HT1080 (cell line): ENCODE data around the gene PSMC4. TPM values are rescaled to one million over a fixed set of nuclear protein-coding genes. Genes with fewer than 3 reads are reported as not detected.
A peak's percentile ranks its signal among the peaks of the same experiment; 100 is the strongest.

Source experiments
- DNase-seq: peaks from one replicate; pipeline ENCODE4 v3.0.0-alpha.2; 2015; ENCODE audit warnings: low read depth
- total RNA-seq: library from RNA; depleted of rRNA; stranded (reverse); fragments of >200 nt; shearing (Covaris generic); gene quantifications from 2 replicates; pipeline ENCODE4 v1.2.3, GENCODE V29; 2014; rRNA removed

Gene PSMC4
- total RNA-seq, 1 experiment from 2014 or later: 370 TPM

DNA sequence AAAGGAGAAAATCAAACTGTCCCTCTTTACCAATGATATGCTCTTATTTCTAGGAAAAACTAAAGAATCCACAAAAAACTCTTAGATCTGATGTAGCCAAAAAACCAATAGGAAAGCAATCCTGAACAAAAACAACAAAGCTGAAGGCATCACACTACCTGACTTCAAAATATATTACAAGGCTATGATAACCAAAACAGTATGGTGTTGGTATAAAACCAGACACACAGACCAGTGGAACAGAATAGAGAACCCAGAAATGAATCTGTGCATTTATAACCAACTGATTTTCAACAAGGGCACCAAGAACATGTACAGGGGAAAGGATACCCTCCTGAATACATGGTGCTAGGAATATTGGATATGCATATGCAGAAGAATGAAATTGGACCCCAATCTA lies 16.2 kb downstream of the PSMC4 start:
- no peak for DNase-seq

DNA sequence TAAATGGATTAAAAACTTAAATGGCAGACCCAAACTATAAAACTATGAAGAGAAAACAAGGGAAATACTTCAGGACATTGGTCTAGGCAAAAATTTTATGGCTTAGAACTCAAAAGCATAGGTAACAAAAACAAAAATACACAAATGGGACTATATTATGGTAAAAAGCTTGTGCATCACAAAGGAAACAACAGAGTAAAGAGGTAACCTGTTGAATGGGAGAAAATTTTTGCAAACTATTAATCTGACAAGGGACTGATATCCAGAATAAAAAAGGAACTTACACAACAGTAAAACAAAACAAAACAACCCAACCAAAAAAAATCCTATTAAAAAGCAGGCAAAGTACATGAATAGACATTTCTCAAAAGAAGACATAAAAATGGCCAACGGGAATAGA lies 16.6 kb downstream of the PSMC4 start:
- DNase-seq: no peak

DNA sequence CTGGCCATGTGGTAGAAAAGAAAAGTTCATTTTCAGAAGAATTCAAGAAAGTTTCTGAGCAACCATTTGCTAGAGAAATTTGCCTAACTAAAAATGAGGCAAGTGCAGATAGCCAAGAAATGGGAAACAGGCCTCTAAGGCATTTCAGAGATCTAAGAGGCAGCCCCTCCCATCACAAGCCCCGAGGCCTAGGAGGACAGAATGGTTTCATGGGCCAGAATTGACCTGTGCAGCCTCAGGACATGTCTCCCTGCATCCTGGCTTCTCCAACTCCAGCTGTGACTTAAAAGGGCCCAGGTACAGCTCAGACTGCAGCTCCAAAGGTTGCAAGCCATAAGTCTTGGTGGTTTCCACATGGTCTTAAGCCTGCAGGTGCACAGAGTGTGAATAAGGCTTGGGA lies 22.6 kb downstream of the PSMC4 start:
- no peak for DNase-seq

DNA sequence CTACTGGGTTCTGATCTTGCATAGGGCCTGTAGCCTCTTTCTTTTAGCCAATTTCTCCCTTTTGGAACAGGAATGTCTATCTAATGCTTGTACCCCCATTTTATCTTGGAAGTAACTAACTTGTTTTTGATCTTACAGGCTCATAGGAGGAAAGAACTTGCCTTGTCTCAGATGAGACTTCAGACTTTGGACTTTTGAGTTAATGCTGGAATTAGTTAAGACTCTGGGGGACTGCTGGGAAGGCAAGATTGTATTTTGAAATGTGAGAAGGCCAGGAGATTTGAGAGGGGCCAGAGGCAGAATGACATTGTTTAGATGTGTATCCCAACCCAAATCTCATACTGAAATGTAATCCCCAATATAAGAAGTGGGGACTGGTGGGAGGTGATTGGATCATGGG lies 23.4 kb downstream of the PSMC4 start:
- DNase-seq: no peak

DNA sequence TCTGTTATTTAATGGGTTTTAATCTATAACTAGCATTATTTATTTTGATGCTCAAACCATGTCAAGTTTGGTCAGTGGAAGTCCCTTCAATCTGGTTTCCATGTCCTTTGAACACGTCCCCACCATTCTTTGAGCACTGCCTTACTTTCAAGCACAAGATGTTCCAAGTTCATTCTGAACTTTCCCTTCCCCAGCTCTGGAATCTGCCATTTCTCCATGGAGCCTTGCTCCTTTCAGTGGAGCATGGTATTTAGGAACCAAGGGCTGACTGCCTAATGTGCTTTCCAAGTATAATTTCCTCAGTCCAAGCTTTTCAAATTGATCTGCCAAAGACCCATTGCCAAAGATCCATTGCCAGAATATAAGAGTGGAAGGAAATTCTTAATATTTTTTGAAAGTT lies 24.8 kb downstream of the PSMC4 start:
- DNase-seq: no peak

DNA sequence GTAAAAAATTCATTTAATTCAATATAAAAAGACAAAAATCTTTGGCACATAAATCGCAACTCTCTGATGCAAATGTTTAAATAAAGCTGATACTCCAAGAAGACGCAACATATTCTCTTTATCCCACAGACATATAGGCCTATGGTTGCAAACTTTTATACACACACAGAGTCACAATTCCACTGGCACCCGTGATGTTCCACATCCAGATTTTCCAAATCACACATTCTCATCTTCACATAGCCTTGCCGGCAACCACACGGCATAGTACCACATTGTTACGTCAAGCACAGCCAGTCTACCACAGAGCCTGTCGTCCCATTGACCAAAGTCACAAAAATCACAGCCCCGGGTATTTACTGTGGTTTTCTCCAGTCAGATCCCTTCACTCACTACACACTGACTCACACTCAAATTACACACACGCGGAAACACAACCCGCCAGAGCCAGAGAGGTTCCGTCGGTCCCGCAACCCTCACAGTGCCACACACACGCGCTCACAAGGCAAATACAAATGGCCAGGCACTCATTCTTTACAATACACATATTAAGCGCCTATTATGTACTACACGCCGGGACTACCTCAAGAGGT lies 25.3 kb downstream of the PSMC4 start:
- no peak for DNase-seq

DNA sequence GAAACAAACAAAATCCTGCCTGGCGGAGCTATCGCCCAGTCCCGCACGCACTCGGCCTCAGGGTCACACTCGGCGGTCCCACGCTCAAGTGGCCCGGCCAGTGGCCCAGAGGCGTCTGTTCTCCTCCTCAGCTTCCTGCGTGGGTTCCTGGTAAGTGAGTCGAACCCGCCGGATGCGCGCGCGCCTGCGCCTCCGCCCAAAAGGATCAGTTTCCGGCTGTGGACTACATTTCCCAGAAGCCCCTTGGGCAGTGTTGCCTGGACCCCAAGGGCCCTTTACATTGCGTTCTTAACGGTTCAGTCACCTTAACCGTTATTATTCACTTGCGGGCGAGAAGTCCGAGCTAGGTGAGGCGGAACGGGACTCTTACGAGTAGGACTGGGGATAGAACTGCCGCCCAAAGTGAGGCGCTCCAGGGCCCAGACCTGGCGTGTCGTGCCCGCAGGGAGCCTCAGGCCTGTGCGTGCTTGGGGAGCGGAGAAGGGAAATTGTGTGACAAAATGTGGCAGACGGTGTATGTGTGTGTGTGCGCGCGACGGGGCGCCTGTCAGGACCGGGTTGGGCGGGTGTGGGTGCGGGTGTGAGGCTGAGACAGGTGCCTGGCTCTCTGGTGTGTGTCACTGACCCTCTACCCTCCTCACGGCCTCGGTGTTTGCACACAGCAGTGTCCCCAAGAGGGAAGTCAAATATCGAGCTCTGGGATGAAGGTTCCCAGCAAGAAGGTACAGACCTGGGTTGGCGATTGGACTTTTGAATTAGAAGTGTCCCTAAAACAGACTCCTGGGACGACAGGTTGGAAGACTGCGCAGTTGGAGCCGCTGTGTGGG lies 26.1 kb downstream of the PSMC4 start, which contains the start of gene ZNF546:
TSS of gene ZNF546 (plus strand) at position 250 of the 827 bp plus-strand sequence. CDS start 1,267 bp downstream, outside the sequence.
- DNase-seq: peak; percentile 91

DNA sequence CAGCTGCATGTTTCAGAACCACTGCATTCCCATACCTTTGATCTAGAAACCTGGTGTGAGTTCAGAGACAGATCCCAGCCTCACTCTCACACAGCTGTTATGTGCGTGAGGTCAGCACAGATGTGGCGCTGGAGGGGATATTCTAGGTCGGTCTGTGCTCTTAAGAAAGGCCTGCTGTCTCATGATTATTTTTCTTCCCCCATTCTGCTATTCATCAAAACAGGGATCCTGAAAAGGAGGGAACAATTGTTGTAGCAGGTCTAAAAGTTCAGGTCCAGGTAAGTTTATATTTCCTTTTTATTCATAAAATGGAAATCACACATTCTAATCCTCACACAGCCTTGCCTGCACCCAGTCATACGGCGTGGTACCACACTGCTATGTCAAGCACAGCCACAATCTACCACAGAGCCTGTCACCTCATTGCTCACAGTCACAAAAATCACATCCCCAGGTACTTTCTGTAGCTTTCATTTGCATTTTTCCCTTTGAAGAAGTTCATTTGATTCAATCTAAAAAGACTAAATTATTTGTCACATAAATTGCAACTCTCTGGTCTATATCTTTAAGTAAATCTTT lies 26.8 kb downstream of the PSMC4 start:
- no peak for DNase-seq

DNA sequence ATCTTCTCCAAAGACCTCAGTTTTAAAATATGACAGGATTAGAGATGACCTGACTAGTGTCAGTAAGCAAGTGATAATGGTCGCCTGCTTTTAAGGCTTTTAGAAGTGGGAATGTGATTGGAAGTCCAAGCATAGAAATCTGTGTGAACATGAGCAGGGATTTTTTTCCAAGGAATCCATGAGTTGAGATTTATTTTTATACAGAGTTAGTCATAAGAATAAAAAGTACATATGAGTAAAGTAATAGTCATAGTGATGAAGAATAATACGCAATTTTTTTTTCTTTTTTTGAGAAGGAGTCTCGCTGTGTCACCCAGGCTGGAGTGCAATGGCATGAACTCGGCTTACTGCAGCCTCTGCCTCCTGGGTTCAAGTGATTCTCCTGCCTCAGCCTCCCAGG lies 27.5 kb downstream of the PSMC4 start:
- DNase-seq: peak; percentile 34

DNA sequence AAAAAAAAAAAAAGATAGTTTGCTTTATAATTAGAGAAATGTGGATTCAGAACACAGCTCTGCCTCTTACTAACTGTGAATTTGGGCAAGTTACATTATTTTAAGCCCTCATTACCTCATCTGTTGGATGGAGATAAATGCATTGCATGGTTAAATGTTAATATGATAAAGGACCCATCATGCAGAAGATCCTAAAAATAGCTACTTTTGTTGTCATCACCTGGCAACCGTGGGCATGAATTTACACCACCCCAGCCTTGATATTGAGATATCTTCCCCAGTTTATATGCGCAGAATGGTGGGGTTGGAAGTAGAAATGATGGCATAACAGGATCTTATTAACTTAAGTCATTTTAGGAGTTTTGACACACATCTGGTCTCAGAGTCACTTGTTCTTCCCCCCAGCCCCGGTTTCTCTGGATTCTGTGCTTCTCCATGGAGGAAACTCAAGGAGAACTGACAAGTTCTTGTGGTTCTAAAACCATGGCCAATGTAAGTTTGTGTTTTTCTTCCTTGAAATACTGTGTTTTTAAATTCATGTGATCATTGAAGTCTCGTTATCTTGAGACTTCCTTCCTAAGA lies 34.8 kb downstream of the PSMC4 start:
- no peak for DNase-seq

DNA sequence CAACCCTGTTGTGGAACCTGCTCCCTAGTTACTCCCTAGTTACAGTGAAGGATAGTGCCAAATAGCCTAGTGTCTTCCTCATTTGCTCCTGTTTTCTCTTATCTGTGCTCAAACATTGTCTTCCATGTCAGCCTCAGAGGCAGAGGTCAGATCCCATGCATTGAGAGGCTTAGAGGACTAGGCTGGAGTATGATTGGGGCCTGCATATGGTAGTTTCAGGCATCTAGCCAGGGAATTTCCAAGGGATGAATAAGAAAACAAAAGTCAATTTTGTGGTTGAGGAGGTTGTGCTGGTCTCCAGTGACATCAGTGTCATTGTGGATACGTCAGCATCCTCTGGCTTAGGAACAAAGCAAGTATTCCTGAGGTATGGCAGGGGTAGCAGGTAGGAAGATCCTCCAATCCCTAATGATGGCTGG lies 35.3 kb downstream of the PSMC4 start:
- peak; percentile 78 for DNase-seq

DNA sequence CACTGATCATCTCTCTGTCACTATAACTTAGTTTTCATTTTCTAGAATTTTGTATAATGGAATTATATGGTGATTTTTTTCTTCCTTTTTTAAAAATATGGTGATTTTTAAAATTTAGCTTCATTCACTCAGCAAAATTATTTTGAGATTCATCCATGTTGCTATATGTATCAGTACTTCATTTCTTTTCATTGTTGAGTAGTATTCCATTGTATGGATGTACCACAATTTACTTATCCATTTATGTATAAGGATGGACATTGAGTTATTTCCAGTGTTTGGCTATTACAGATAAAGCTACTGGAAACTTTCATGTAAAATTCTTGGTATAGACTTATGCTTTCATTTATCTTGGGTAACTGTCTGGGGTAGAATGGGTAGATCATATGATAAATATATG lies 38.7 kb downstream of the PSMC4 start:
- no peak for DNase-seq

DNA sequence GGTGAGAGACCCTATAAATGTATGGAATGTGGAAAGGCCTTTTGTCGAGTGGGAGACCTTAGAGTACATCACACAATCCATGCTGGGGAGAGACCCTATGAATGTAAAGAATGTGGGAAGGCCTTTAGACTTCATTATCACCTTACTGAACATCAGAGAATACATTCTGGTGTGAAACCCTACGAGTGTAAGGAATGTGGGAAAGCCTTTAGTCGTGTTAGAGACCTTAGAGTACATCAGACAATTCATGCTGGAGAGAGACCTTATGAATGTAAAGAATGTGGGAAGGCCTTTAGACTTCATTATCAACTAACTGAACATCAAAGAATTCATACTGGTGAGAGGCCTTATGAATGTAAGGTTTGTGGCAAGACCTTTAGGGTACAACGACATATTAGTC lies 43.0 kb downstream of the PSMC4 start:
- no peak for DNase-seq

DNA sequence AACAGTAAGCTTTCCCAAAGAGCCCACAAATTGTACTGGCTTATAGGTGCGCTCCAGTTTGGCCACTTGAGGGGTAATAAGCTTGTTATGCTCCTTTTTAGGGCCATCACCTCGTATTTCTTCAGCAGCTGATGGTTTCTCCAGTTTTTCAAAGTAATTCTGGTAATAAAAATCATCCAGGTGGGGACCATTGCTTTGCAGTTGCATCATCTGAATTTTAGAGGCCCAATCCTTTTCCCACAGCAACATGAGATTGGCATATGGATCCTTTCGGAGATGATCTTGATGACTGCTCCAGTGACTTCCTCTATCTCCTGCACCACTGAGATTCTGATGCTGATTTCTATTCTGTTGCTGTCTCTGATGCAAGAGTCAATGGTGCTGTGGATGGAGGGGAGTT lies 53.0 kb downstream of the PSMC4 start:
- no peak for DNase-seq

DNA sequence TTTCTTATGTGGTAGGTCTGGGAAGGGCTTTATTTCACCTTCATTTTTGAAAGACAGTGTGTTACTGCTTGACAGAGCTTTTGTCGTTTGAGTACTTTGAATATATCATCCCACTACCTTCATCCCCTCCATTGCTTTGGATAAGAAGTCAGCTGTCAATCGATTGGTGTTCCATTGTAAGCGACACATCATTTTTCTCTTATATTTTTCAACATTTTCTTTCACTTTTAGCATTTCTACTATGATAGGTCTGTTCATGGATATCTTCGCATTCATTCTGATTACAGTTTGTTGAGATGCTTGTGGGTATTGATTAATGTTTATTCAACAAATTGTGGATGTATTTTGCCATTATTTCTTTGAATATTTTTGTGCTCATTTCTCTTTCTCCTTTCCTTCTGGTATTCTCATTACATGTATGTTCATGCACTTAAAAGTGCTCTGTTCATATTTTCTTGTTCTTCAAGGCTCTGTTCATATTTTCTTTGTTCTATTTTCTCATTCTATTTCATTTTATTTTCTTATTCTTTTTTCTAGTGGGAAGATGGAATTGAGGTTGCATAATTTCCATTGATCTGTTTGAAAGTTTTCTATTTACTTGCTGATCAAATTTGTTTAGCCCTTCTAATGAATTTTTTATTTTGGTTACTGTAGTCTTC lies 55.1 kb downstream of the PSMC4 start:
- no peak for DNase-seq

DNA sequence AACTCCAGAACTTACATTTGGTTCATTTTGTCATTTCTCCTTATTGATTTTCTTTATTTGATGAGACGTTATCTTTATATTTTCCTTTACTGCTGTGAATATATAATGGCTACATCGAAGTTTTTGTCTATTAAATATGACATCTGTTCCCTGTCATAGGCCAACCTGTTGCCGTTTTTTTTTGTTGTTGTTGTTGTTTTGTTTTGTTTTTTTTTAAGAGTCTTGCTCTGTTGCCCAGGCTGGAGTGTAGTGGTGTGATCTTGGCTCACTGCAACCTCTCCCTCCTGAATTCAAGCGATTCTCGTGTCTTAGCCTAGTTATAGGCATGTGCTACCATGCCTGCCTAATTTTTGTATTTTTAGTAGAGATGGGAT lies 55.6 kb downstream of the PSMC4 start:
- no peak for DNase-seq

Other genes starting within 250 kb of the PSMC4 start
- gene CLC, start 233.1 kb upstream of the PSMC4 start, total RNA-seq: not detected in 2 replicates
- not detected in 2 replicates for gene LEUTX, start 192.3 kb upstream of the PSMC4 start, total RNA-seq
- gene DYRK1B, start 137.0 kb upstream of the PSMC4 start, total RNA-seq: 0.60 and 1.3 TPM in 2 replicates
- 265 and 384 TPM in 2 replicates for gene FBL, start 124.8 kb upstream of the PSMC4 start, total RNA-seq
- gene FCGBP, start 36.5 kb upstream of the PSMC4 start, total RNA-seq: 0.20 and 0.26 TPM in 2 replicates
- 0.97 and 1.8 TPM in 2 replicates for gene ZNF546, start 25.9 kb downstream of the PSMC4 start, total RNA-seq
- 7.2 and 10.6 TPM in 2 replicates for gene ZNF780B, start 85.1 kb downstream of the PSMC4 start, total RNA-seq
- gene ZNF780A, start 119.8 kb downstream of the PSMC4 start, total RNA-seq: 6.8 and 10.8 TPM in 2 replicates
- gene MAP3K10, start 220.3 kb downstream of the PSMC4 start, total RNA-seq: 4.9 and 8.0 TPM in 2 replicates
- 0.63 and 0.73 TPM in 2 replicates for gene TTC9B, start 247.2 kb downstream of the PSMC4 start, total RNA-seq